ENCODE measurements around the gene USP31.

Gene USP31

GRCh38 chr16:23187341-23187740 lies 38.1 kb upstream of the USP31 start:
- no peak for TF ChIP-seq CTCF (conservative IDR thresholded peaks at IDR 0.05; ENCODE audit: low read length)
- no peak overlapping the region for H3K4me3 ChIP-seq (ENCODE audit: low read length)
- DNase-seq (ENCODE audit: low read depth) = no peak

- DNase-seq (ENCODE audit: low read depth) = no peak
- no peak overlapping the region for H3K4me3 ChIP-seq (ENCODE audit: low read length)
These were observed 36.9 kb upstream of the USP31 start for GRCh38 chr16:23186171-23186570.

GRCh38 chr16:23185656-23186055 lies 36.4 kb upstream of the USP31 start:
- TF ChIP-seq CTCF (conservative IDR thresholded peaks at IDR 0.05; ENCODE audit: low read length) = no peak
- no peak for DNase-seq (ENCODE audit: low read depth)
- H3K4me3 ChIP-seq (ENCODE audit: low read length) = no peak overlapping the region

More at GRCh38 chr16:23186171-23186570, 36.9 kb upstream of the USP31 start:
- TF ChIP-seq CTCF (conservative IDR thresholded peaks at IDR 0.05; ENCODE audit: low read length) = no peak

GRCh38 chr16:23183543-23183862 lies 34.3 kb upstream of the USP31 start:
- H3K4me3 ChIP-seq (ENCODE audit: low read length) = no peak overlapping the region
- no peak for DNase-seq (ENCODE audit: low read depth)
- no peak for TF ChIP-seq CTCF (conservative IDR thresholded peaks at IDR 0.05; ENCODE audit: low read length)

- no peak within 1 kb of the TSS for H3K4me3 ChIP-seq (ENCODE audit: low read length)
- TF ChIP-seq CTCF (conservative IDR thresholded peaks at IDR 0.05; ENCODE audit: low read length) = no peak
- DNase-seq (ENCODE audit: low read depth) = no peak
These were observed 33.7 kb upstream of the USP31 start, which contains the start of gene SCNN1G for GRCh38 chr16:23182679-23183542. Gene SCNN1G, plus strand, starts transcription at chr16:23182745. Its CDS starts 3,527 bp downstream, at chr16:23186272.

GRCh38 chr16:23182206-23182678 lies 33.0 kb upstream of the USP31 start:
- DNase-seq (ENCODE audit: low read depth) = peak; percentile 30
- no peak overlapping the region for H3K4me3 ChIP-seq (ENCODE audit: low read length)
- TF ChIP-seq CTCF (conservative IDR thresholded peaks at IDR 0.05; ENCODE audit: low read length) = peak; percentile 43

GRCh38 chr16:23181506-23181905 lies 32.3 kb upstream of the USP31 start:
- no peak overlapping the region for H3K4me3 ChIP-seq (ENCODE audit: low read length)
- no peak for TF ChIP-seq CTCF (conservative IDR thresholded peaks at IDR 0.05; ENCODE audit: low read length)
- no peak for DNase-seq (ENCODE audit: low read depth)

Data from AG10803 (cell line).